Heart left ventricle (tissue), 13 donors: ENCODE data around the gene SH3RF2.

ENCODE experiments used
- POLR2A ChIP-seq, 2 donors: fragments of 450-650 bp; IDR thresholded peaks; one replicate each; pipeline ENCODE4 v1.6.1; 2017; ENCODE audit warnings: antibody characterized with exemption in 2 of 2, mild to moderate bottlenecking in 2 of 2, moderate library complexity in 2 of 2
- TF ChIP-seq, protein P1 (sequence below), 12 donors: fragments of 200-600 bp; sonication (generic) in 4 of 12; IDR thresholded peaks; one replicate each; pipeline versions ENCODE4 v1.5.0 to v1.8.0; 2018 to 2022; ENCODE audit warnings: antibody characterized with exemption in 12 of 12, mild to moderate bottlenecking in 5 of 12
- donor health status: ischemic (EF 13 %, LVEDD 7.1; RV severe dilation, severe dysfunction).
- donor health status: DM: no; HTN: yes; CAD: no.
- donor health status: DM: no; HTN: no; CAD: no.
- donor health status: ischemic (EF 25% LVEDD 6.9; RV normal size, moderate dysfunction).
- donor health status: ischemic (EF 25% LVEDD 5.7; RV mildly dilated, moderate dysfunction).
- donor health status: ischemic (EF 35%, LVEDD 5.7; RV mildly dilated, moderate dysfunction).
- donor health status: nonischemic (EF 11% LVEDD 7.7; RV severe dilation, severe dysfunction).
- donor health status: DM: yes; HTN: yes; CAD: no.
- donor health status: PGD.
- donor health status: ischemic (EF 29% LVEDD 5.4; RV normal size, mild dysfunction).
- donor health status: nonischemic (EF 23%, LVEDD 6.1; RV moderate dilation, normal function).

GRCh38 chr5:145903867-145904266 lies 32.5 kb upstream of the SH3RF2 start:
- TF ChIP-seq, protein P1, sequence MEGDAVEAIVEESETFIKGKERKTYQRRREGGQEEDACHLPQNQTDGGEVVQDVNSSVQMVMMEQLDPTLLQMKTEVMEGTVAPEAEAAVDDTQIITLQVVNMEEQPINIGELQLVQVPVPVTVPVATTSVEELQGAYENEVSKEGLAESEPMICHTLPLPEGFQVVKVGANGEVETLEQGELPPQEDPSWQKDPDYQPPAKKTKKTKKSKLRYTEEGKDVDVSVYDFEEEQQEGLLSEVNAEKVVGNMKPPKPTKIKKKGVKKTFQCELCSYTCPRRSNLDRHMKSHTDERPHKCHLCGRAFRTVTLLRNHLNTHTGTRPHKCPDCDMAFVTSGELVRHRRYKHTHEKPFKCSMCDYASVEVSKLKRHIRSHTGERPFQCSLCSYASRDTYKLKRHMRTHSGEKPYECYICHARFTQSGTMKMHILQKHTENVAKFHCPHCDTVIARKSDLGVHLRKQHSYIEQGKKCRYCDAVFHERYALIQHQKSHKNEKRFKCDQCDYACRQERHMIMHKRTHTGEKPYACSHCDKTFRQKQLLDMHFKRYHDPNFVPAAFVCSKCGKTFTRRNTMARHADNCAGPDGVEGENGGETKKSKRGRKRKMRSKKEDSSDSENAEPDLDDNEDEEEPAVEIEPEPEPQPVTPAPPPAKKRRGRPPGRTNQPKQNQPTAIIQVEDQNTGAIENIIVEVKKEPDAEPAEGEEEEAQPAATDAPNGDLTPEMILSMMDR (IDR thresholded peaks at IDR 0.05) = no peak
- no peak for TF ChIP-seq POLR2A (IDR thresholded peaks at IDR 0.05)
